ENCODE results near the gene RBM19.

The RBM19 gene

DNA sequence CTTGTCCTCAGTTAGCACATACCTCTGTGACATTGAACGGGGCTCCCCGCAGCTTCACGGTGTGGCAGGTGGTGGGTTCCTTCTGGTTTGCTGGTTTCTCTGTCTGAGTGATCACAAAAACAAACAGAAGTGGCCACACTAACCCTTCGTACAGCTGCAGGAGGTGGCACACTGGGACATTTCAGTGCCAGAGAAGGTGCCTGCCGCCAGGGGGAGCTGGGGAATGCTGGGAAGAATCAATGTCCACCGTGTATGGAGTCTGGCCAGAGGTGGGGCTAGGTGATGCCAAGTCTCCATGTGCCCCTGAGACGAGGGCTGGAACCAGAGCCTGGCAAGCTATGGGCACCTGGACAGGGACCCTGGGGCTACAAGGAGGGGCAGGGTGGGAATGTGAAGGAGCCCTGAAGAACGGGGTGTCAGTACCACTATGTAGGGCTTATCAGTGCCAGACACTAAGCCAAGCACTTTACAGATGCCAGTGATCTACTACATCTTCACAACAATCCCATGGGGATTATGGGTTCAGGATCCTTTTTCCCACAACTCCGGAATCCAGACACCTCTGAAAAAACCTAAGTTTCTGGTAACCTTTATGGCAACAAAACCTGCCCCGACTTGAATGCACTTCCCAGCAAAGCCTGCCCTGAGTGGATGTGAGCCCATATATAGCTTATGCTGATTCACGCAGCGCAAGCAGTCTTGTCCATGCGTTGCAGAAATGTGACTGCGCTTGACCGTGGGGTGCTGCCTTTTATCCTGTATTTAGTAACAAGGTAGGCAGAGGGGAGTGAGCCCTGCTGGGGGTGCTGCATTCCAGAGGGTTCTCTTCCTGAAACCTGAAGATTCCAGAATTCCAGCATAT lies 10.8 kb downstream of the RBM19 start:
- no peak for DNase-seq

DNA sequence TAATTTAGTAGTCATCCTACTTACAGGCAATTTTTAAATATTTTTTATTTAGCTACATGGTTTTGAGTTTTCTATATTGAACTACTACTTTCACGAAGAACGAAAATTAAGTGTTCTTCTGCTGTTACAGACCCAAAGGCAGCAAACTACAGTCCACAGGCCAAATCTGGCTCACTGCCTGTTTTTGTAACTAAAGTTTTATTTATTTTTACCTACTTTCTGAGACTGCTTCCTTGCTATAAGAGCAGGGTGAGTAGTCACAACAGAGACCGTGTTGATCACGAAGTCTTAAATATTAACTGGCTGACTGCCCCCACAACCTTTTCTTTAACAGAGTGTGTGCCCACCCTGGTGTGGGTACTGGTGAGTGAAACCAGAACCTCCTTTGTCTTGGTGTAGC lies 11.6 kb downstream of the RBM19 start:
- no peak for DNase-seq

DNA sequence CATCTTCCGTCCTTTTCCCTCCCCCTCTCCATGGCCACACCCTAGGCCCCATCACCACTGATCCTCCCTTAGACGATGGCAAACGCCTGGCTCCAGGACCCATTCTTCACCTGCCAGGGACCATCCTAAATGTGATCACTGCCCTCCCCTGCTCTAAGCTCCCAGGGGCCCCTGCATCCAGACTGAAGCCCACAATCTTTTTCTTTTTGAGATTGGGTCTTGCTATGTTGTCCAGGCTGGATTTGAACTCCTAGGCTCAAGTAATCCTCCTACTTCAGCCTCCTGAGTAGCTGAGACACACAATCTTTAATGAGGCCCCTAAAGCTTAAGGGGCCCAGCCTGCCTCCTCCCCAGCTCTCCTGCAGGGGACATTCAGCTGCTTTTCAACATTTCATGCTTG lies 15.3 kb downstream of the RBM19 start:
- no peak for DNase-seq

- no peak for DNase-seq
These were observed 16.5 kb downstream of the RBM19 start for GRCh38 chr12:113949321-113950305.

- no peak for DNase-seq
These were observed 17.8 kb downstream of the RBM19 start for GRCh38 chr12:113948151-113948914.

DNA sequence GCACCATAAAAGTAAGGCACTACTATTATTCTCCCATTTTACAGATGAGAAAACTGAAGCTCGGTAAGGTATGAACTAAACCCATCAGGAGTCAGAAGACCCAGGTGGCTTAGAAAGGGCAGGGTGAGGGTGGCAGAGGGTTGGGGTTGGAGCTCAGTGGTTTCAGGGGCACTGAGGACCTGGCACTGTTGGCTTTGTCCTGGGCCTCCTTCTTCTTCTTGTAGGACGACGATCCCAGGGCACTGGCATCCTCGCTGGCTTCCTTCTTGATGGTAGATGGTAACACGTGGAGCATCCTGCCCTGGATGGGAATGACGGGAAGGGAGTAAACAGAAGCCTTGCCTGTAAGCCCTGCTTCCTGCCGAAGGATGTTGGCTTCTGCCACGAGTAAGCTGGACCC lies 19.9 kb downstream of the RBM19 start:
- no peak for DNase-seq

DNA sequence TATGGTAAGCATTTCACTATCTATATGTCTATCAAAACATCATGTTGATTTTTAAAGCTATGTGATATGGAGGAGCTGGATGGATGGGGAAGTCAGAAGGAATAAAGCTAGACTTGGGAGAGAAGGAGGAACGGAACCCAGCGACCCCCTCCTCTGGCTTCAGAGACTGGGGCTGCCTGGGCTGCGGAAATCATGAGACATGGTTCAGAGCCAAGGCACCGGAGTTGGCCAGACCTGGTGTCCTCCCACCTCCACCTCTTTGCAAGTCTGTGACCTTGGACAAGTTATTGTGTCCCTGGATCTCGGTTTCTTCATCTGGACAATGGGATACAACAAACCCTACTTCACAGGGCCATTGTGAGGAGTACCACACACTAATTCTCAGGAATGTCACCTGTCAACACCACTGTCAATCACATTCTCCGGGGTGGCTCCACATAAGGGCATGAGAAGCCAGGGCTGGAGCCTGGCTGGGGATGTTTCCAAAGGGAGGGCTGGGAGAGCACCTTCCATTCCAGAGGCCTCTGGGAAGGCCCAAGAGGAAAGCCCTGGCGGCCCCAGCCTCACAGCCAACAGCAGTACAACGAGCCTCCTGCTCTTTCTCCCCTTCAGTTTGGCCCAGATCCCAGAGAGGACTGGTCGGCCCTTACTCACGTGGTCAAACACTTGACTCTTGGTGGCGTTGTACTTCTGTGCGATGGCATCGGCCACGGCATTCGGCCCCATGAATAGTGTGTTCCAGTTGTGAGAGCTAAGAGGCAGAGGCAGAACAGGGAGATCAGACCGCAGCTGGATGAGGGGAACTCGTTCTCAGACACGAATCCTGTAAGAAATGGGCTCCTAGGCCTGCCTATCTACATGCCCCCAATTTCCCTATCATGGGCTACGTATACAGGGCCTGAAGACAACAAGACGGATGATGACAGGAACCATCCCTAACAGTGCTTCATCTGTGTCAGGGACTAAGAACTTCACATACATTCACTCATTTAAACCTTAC lies 20.7 kb downstream of the RBM19 start:
- DNase-seq: no peak

- DNase-seq: no peak
These were observed 23.9 kb downstream of the RBM19 start for GRCh38 chr12:113942209-113942608.

GRCh38 chr12:113941208-113941486 lies 25.0 kb downstream of the RBM19 start:
- DNase-seq: no peak

- no peak for DNase-seq
These were observed 25.5 kb downstream of the RBM19 start for GRCh38 chr12:113940357-113941207.

DNA sequence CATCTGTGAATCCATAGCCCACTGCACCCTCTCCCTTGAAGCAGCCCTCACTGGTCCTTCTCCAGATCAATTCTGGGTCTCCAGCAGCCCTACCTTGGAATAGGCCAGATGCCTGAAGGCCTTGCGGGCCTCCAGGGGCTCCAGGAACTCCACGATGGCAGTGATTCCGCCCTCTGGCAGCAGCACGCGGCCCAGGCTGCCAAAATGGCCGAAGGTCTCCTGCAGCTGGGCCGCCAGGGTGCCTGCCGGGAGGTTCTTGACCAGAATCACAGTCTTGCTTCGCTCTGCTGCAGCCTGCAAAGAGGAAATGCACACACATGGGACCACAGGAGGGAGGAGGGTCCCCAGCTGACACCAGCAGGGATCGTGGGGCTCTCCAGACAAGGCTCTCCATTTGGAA lies 26.3 kb downstream of the RBM19 start:
- no peak for DNase-seq

DNA sequence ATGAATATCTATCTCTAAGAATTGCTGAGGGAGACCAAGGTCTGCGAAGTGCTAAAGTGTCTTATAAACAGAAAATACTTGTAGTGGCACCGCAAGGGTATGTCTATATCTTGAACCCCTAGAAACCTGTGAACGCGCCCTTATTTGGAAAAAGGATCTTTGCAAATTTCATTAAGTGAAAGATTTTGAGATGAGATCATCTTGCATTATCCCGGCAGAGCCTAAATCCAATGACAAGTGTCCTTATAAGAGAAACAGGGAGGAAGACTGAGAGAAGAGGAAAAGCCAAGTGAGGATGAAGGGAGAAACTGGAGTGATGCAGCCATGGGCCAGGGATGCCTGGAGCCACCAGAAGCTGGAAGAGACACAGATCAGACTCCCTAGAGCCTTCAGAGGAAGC lies 27.7 kb downstream of the RBM19 start:
- no peak for DNase-seq

DNA sequence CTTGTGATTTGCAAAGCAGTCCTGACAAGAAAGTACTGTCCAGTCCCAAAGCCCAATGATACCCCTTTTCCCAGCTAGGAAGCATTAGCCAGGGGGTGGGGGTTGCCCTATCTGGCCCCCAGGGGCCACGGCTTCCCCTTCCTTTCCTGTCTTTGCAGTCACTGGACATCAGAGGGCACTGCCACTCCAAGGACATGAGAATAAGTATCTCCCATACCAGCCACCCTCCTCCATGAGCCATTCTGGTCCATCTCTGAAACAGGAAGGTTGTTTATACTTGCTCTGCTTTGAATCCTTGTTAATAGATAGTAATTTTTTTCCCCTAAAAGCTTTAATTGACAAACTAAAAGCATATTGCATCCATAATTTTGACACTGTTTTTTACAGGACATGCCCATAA lies 29.7 kb downstream of the RBM19 start:
- no peak for DNase-seq

GRCh38 chr12:113935459-113935858 lies 30.7 kb downstream of the RBM19 start:
- DNase-seq: no peak

- DNase-seq: no peak
These were observed 31.2 kb downstream of the RBM19 start for GRCh38 chr12:113934946-113935345.

GRCh38 chr12:113934060-113934814 lies 31.9 kb downstream of the RBM19 start:
- DNase-seq: no peak

DNA sequence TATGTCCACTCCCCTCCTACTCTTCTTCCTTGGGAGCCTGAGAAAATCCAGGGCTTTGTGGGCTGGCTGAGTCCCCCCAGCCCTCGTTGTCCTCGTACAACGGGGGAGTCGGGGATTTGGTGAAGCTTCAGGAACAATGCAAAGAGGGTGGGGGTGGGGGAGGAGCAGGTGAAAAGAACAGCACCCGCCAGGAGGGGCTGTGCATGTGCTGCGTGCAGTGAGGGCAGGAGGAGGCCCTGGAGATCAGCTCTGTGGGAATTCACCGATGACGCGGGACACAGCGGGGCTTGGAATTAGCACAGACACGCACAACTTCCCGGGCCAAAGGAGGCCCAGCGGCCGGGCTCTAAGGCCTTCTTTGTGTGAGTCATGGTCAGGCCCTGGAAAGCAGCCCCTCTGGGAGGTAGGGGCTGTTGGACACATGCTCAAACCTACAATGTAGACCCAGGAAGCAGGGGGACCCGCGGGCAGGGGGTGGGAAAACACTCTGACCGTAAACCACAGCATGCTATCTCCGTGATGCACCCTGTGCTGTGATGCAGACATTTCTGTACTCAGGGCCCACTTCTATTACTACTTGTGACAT lies 32.8 kb downstream of the RBM19 start:
- no peak for DNase-seq

- no peak for DNase-seq
These were observed 33.5 kb downstream of the RBM19 start for GRCh38 chr12:113932381-113933196.

DNA sequence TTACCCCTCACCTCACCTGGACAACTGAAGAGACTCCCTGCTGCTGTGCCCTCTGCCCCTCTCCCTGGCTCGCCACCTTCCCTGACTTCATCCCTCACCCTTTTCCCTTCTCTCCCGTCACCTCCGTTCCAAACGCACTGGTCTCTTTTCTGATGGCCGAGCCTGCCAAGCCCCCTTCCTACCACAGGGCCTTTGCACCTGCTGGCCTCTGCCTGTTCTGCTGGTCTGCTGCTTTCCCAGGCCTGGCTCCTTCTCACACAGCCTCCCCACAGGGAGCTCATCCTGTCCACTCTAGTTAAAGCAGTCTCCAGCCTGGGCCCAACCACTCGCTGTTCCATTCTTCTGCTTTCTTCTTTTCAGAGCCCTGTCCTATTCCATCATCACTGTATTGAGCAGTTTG lies 34.6 kb downstream of the RBM19 start:
- DNase-seq: no peak
